Karpas-422 (cell line): ENCODE measurements around the gene CACNA1E. TPM values are rescaled to one million over a fixed set of nuclear protein-coding genes. Genes with fewer than 3 reads are reported as not detected.

Source experiments
- DNase-seq: peaks from one replicate; pipeline ENCODE4 v3.0.0-alpha.2; 2015
- H2AFZ ChIP-seq: fragments of 200-600 bp; sonication (generic); 2 replicates; pipeline ENCODE4 v1.6.1; 2014; ENCODE audit warnings: antibody characterized with exemption, low read length, mixed read lengths
- H3K27ac ChIP-seq: fragments of 200-600 bp; sonication (generic); 2 replicates; pipeline ENCODE4 v1.5.1; 2014; ENCODE audit warnings: mild to moderate bottlenecking, low read length, moderate library complexity
- H3K27me3 ChIP-seq: fragments of 200-600 bp; sonication (generic); 2 replicates; pipeline ENCODE4 v1.6.1; 2014; ENCODE audit warnings: low read length, mixed read lengths
- H3K36me3 ChIP-seq: fragments of 200-600 bp; sonication (generic); 2 replicates; pipeline ENCODE4 v1.6.1; 2014; ENCODE audit warnings: low read length, mixed read lengths; ENCODE audit not compliant: insufficient read depth
- H3K4me1 ChIP-seq: fragments of 200-600 bp; sonication (generic); 2 replicates; pipeline ENCODE4 v1.6.1; 2014; ENCODE audit warnings: mild to moderate bottlenecking, low read length, mixed read lengths
- H3K4me2 ChIP-seq: fragments of 200-600 bp; sonication (generic); 2 replicates; pipeline ENCODE4 v1.6.1; 2014; ENCODE audit warnings: low read length, low read depth, mild to moderate bottlenecking; ENCODE audit not compliant: poor library complexity, severe bottlenecking
- H3K4me3 ChIP-seq: fragments of 200-600 bp; sonication (generic); 2 replicates; pipeline ENCODE4 v1.5.1; 2014; ENCODE audit warnings: mild to moderate bottlenecking, antibody characterized with exemption, low read length, mixed read lengths
- H3K79me2 ChIP-seq: fragments of 200-600 bp; sonication (generic); 2 replicates; pipeline ENCODE4 v1.6.1; 2014; ENCODE audit warnings: mild to moderate bottlenecking, low read length, mixed read lengths
- H3K9ac ChIP-seq: fragments of 200-600 bp; sonication (generic); 2 replicates; pipeline ENCODE4 v1.6.0; 2014; ENCODE audit warnings: low read length
- H3K9me2 ChIP-seq: fragments of 200-600 bp; sonication (generic), shearing (Covaris generic); replicated peaks from 2 replicates; pipeline ENCODE4 v1.6.0; 2014; ENCODE audit warnings: mild to moderate bottlenecking, low read length, moderate library complexity; ENCODE audit not compliant: insufficient read depth
- H3K9me3 ChIP-seq: fragments of 300-700, 200-600 bp; sonication (generic); 2 replicates; pipeline ENCODE4 v1.6.1; 2014; ENCODE audit warnings: low read length, mixed read lengths
- H4K20me1 ChIP-seq: fragments of 200-600 bp; sonication (generic); 2 replicates; pipeline ENCODE4 v1.6.1; 2014; ENCODE audit warnings: mild to moderate bottlenecking, antibody characterized with exemption, low read length, low read depth; ENCODE audit not compliant: insufficient read depth
- total RNA-seq: library from RNA; depleted of rRNA; stranded (reverse); fragments of >200 nt; shearing (Covaris generic); gene quantifications from 2 replicates; pipeline ENCODE4 v1.2.3, GENCODE V29; 2014; ENCODE audit warnings: low replicate concordance

The CACNA1E gene
- total RNA-seq, 1 experiment from 2014 or later: not detected

DNA sequence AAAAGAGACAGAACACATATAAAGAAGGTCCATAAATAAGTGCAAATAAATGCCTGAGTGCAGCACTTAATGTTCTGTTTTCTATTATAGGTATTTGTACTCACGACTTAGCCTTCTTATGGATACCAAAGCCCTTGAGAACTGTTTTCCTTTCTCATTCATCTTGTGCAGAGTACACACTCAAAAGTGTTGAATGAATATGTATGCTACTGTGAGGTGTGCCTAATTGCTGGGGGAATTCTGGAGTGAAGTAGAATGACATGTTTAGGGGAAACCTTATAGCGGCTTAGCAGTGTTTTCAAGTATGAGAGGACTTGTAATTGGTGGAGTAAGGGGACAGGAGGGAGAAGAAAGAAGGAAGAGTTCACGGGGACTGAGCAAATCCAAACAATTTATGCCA, 157.6 kb downstream of the CACNA1E start:
- H4K20me1 ChIP-seq: no peaks in the 10 kb centered on the region
- 0 out of 2 replicates have a peak, but pooled peaks cover 2% of the 10 kb centered on the region for H3K27me3 ChIP-seq
- H3K9me2 ChIP-seq: no peaks in the 10 kb centered on the region
- DNase-seq: no peak
- H3K79me2 ChIP-seq: no peaks in the 10 kb centered on the region
- no peak overlapping the region for H3K27ac ChIP-seq
- no peak overlapping the region for H2AFZ ChIP-seq
- H3K4me2 ChIP-seq: no peak overlapping the region
- H3K9me3 ChIP-seq: no peaks in the 10 kb centered on the region
- no peaks in the 10 kb centered on the region for H3K4me1 ChIP-seq
- H3K4me3 ChIP-seq: no peak overlapping the region
- H3K36me3 ChIP-seq: no peaks in the 10 kb centered on the region
- no peak overlapping the region for H3K9ac ChIP-seq

DNA sequence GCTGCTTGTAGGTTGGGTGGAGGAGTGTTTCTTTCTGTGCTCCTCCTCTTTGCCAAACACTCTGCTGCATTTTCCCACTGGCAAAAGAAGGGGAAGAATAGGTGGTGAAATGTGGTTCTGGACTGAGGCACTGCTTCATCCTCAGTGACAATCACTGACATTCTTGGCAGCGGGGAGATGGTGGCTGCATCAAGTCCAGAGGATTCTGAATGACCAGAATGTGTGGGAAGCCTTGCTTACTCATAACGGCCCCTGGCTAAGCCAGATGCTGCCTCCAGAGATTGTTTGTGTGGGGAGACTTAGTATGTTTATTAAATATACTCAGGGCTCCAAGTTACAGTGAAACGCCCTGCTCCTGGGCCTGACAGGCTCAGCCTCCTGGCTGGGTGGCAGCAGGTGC, 160.3 kb downstream of the CACNA1E start:
- Histone ChIP-seq H3K9me3 (no peaks in the 10 kb centered on the region), H4K20me1 (no peaks in the 10 kb centered on the region), H3K9me2 (no peaks in the 10 kb centered on the region), H2AFZ (no peak overlapping the region), H3K4me2 (no peak overlapping the region), H3K4me3 (no peak overlapping the region), H3K4me1 (no peaks in the 10 kb centered on the region), H3K27me3 (0 out of 2 replicates have a peak, but pooled peaks cover 2% of the 10 kb centered on the region), H3K9ac (no peak overlapping the region), H3K27ac (no peak overlapping the region), H3K36me3 (no peaks in the 10 kb centered on the region), H3K79me2 (no peaks in the 10 kb centered on the region)
- DNase-seq: no peak

GRCh38 chr1:181645171-181645570, 161.9 kb downstream of the CACNA1E start:
- H3K4me3 ChIP-seq: no peak overlapping the region
- DNase-seq: no peak
- no peak overlapping the region for H3K9ac ChIP-seq
- no peaks in the 10 kb centered on the region for H3K9me2 ChIP-seq
- H3K79me2 ChIP-seq: no peaks in the 10 kb centered on the region
- H4K20me1 ChIP-seq: no peaks in the 10 kb centered on the region
- H3K36me3 ChIP-seq: no peaks in the 10 kb centered on the region
- H3K4me2 ChIP-seq: no peak overlapping the region
- H3K27me3 ChIP-seq: 0 out of 2 replicates have a peak, but pooled peaks cover 2% of the 10 kb centered on the region
- no peaks in the 10 kb centered on the region for H3K9me3 ChIP-seq
- no peak overlapping the region for H3K27ac ChIP-seq
- no peak overlapping the region for H2AFZ ChIP-seq
- no peaks in the 10 kb centered on the region for H3K4me1 ChIP-seq

DNA sequence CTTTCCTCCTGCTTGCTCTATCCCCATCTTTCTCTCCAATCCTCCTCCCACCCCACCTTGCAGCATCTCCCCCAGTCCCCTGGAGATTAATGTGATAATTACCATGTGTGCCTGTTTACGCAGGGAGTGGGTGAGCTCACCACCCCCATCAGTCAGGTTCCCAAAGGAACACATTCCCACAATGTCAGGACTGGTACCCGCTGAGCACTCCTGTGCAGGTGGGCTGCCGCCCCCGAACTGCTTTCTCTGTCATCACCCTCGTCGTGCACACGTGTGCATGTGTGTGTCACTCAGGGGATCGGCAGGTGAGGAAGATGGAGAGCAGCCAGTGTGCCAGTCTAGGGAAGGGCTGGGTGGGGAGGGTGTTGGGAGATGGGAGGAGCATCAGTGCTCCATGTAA, 163.4 kb downstream of the CACNA1E start:
- no peaks in the 10 kb centered on the region for H3K4me1 ChIP-seq
- H3K9me3 ChIP-seq: no peaks in the 10 kb centered on the region
- no peak overlapping the region for H3K27ac ChIP-seq
- H3K4me3 ChIP-seq: no peak overlapping the region
- H2AFZ ChIP-seq: no peak overlapping the region
- no peaks in the 10 kb centered on the region for H3K79me2 ChIP-seq
- no peak overlapping the region for H3K9ac ChIP-seq
- no peaks in the 10 kb centered on the region for H3K9me2 ChIP-seq
- no peaks in the 10 kb centered on the region for H3K27me3 ChIP-seq
- no peak for DNase-seq
- H3K4me2 ChIP-seq: no peak overlapping the region
- no peaks in the 10 kb centered on the region for H4K20me1 ChIP-seq
- H3K36me3 ChIP-seq: no peaks in the 10 kb centered on the region

DNA sequence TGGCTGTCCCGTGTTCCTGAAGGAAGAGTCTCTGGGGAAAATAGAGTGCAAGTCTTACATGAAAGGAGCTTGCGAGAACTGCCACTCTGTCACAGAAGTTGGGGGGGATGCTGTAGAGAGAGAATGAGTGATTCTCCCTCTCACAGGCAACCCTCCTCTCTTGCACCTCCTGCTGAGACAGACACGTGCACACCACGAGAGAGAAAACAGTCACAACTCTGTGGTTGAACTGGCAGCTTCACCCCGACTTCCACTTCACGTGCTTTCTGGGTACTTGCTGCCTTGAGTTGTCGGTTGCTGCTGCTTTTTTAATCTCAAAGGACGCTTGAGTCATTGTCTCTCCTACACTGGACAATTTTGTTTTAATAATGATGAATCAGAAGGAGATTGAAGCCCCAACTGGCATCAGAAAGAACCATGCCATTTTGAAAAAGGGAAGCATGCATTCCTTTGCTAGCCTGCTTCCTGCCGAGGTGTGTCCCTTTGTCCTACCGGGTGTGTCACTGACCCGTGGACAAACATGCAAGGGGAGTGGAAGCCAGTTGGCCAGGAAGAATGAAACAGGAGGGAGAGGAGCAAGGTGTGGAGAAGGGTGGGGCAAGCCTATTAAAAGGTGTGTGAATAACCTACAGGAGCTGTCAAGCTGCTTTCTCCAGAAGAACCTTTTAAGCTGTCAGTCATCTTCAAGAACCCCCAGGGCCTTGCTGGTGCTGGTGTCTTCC, 164.2 kb downstream of the CACNA1E start:
- no peak overlapping the region for H2AFZ ChIP-seq
- no peaks in the 10 kb centered on the region for H3K9me2 ChIP-seq
- no peaks in the 10 kb centered on the region for H3K36me3 ChIP-seq

DNA sequence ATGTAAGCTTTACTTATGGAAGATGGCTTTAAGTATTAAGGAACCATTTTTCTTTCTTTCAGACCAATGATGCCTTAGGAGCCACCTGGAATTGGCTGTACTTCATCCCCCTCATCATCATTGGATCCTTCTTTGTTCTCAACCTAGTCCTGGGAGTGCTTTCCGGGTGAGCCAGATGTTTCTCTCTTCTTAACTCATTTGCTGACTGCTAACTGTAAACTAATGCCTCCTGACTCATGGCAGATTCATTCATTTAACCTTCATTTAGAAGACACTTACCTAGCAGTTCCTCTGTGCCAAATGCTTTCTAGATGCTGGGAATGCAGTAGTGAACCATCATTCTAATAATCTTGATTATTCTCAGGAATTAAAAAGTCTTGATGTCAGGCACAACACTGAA, 168.0 kb downstream of the CACNA1E start:
- Histone ChIP-seq H3K4me3 (no peak overlapping the region), H3K9me2 (no peaks in the 10 kb centered on the region), H3K4me1 (no peaks in the 10 kb centered on the region), H3K79me2 (no peaks in the 10 kb centered on the region), H3K36me3 (no peaks in the 10 kb centered on the region), H3K27ac (no peak overlapping the region), H3K27me3 (no peaks in the 10 kb centered on the region), H4K20me1 (no peaks in the 10 kb centered on the region), H3K9ac (no peak overlapping the region), H2AFZ (no peak overlapping the region), H3K4me2 (no peak overlapping the region), H3K9me3 (no peaks in the 10 kb centered on the region)
- no peak for DNase-seq

More for the DNA sequence above, 164.2 kb downstream of the CACNA1E start:
- no peak overlapping the region for H3K4me3 ChIP-seq
- H3K4me2 ChIP-seq: no peak overlapping the region
- no peaks in the 10 kb centered on the region for H3K79me2 ChIP-seq
- no peaks in the 10 kb centered on the region for H3K27me3 ChIP-seq
- no peak overlapping the region for H3K27ac ChIP-seq
- no peaks in the 10 kb centered on the region for H3K4me1 ChIP-seq
- H4K20me1 ChIP-seq: no peaks in the 10 kb centered on the region
- H3K9ac ChIP-seq: no peak overlapping the region
- no peaks in the 10 kb centered on the region for H3K9me3 ChIP-seq
- no peak for DNase-seq

GRCh38 chr1:181655756-181656155, 172.4 kb downstream of the CACNA1E start:
- H3K27ac ChIP-seq: no peak overlapping the region
- H3K27me3 ChIP-seq: no peaks in the 10 kb centered on the region
- no peaks in the 10 kb centered on the region for H4K20me1 ChIP-seq
- no peak overlapping the region for H3K9ac ChIP-seq
- DNase-seq: no peak
- H2AFZ ChIP-seq: no peak overlapping the region
- H3K9me3 ChIP-seq: no peaks in the 10 kb centered on the region
- no peak overlapping the region for H3K4me3 ChIP-seq
- H3K4me1 ChIP-seq: no peaks in the 10 kb centered on the region
- no peaks in the 10 kb centered on the region for H3K9me2 ChIP-seq
- H3K79me2 ChIP-seq: no peaks in the 10 kb centered on the region
- no peak overlapping the region for H3K4me2 ChIP-seq
- no peaks in the 10 kb centered on the region for H3K36me3 ChIP-seq

DNA sequence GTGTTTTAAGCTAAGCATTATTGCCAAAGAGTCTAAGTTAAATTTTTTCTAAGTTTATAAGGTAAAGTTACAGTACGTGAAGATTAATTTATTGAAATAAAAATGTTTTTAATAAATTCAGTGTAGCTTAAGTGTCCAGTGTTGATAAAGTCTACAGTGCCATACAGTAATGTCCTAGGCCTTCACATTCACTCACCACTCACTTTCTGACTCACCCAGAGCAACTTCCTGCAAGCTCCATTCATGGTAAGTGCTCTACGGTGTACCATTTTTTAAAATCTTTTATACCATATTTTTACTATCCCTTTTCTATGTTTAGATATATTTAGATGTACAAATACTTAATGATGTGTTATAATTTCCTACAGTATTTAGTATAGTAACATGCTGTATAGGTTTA, 173.2 kb downstream of the CACNA1E start:
- no peaks in the 10 kb centered on the region for H3K9me2 ChIP-seq
- H3K4me2 ChIP-seq: no peak overlapping the region
- DNase-seq: no peak
- H3K9me3 ChIP-seq: no peaks in the 10 kb centered on the region
- no peaks in the 10 kb centered on the region for H4K20me1 ChIP-seq
- H3K9ac ChIP-seq: no peak overlapping the region
- no peaks in the 10 kb centered on the region for H3K27me3 ChIP-seq
- H3K4me1 ChIP-seq: no peaks in the 10 kb centered on the region
- no peaks in the 10 kb centered on the region for H3K36me3 ChIP-seq
- no peaks in the 10 kb centered on the region for H3K79me2 ChIP-seq
- no peak overlapping the region for H2AFZ ChIP-seq
- H3K27ac ChIP-seq: no peak overlapping the region
- H3K4me3 ChIP-seq: no peak overlapping the region
